ENCODE results near the gene ZWILCH.

The ZWILCH gene

DNA sequence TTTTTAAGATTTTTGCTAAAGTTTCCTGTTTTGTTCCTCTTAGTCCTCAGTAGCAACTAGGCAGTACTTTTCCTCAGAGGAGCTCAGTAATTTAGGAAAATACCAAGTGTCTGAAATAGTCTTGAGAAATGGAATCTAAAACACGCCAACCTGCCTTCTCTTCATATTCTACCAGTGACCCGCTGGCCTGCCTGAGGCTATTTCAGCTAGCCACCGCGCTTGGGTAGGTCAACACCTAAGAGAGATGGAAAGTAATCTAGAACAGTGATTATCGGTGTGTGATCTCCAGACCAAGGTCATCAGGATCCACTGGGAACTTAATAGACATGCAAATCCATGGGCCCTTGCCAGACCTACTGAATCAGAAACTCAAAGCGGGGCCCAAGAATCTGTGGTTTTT, 53.1 kb downstream of the ZWILCH start:
- no peak for DNase-seq

DNA sequence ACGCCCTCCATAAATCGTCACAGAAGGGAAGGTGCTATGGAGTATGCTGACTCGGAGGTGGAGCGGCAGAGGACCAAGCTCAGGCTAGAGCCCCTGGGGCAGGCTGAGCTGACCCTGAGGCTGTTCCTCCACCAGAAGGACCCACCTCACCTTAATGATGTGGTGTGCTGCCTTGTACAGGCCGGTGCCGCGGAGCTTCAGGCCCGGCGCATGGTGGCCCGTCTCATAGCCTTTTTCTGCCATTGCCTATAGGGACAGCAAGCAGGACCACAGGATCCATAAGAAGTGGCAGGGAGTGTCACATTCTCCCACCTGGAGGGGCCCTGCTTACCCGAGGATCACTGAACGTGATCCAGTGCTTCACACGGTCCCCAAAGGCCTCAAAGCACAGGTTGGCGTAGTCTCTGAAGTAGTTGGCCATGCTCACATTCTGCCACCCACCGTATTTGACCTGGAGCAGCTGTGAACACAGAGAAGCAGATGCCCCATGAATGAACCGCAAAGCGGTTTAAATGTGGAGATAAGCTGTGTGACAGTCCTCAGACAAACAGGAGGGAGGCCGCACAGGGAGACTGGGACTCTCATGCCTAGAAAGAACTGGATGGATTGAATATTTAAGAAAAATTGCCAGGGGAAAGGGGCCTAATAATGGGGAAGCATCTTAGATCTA, 55.9 kb downstream of the ZWILCH start:
- no peak for DNase-seq

DNA sequence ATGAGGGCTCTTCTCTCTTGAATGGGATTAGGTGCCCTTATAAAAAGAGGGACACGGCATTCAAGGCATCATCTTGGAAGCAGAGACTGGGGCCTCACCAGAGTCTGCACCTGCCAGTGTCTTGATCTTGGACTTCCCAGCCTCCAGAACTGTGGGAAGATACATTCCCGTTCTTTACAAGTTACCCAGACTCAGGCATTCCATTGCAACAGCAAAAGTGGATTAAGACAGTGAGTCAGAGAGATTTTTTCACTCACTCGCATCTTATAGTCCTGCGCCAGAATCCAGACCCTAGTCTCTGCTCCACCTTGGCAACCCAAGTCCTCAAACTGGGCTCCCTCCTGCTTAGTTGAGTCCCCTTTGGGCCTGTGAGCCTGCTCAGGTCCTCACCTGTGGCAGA, 58.0 kb downstream of the ZWILCH start:
- DNase-seq: no peak

- no peak for DNase-seq
Measured at GRCh38 chr15:66563566-66564110, 58.5 kb downstream of the ZWILCH start.

- DNase-seq: no peak
Measured at GRCh38 chr15:66564136-66565041, 59.3 kb downstream of the ZWILCH start.

GRCh38 chr15:66565141-66565641, 60.1 kb downstream of the ZWILCH start:
- no peak for DNase-seq

- DNase-seq: peak; percentile 92
Measured at GRCh38 chr15:66565741-66566144, 60.6 kb downstream of the ZWILCH start, which contains the start of gene LCTL. Gene LCTL (minus strand): TSS chr15:66565998. CDS start chr15:66565365, 633 bp downstream.

DNA sequence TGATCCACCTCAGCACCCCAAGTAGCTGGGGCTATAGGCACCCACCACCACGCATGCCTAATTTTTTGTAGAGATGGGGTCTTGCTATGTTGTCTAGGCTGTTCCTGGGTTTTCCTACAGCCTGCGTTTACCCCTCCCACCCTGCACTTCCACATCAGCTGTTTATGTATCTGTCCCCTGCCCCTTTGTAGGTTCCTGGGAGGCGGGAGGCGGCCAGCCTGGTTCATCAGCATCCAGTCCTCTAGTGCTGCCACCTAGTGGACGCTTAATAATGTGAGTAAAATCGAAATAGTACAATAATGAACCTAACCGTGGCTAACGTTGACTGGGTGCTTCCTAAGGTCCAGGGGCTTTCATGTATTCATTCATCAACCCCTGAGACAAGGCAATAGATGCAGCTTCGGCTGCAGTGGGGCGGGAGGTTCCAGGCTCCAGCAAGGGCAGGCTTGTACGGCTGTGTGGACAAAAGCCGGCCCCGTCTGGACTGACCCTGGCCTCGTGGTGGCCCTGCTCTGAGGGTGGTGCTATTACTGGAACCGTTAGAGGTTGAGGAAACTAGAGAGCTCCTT, 61.9 kb downstream of the ZWILCH start:
- peak; percentile 92 for DNase-seq

- DNase-seq: no peak
Measured at GRCh38 chr15:66567897-66568296, 62.8 kb downstream of the ZWILCH start.

- DNase-seq: no peak
Measured at GRCh38 chr15:66569461-66570137, 64.5 kb downstream of the ZWILCH start.

DNA sequence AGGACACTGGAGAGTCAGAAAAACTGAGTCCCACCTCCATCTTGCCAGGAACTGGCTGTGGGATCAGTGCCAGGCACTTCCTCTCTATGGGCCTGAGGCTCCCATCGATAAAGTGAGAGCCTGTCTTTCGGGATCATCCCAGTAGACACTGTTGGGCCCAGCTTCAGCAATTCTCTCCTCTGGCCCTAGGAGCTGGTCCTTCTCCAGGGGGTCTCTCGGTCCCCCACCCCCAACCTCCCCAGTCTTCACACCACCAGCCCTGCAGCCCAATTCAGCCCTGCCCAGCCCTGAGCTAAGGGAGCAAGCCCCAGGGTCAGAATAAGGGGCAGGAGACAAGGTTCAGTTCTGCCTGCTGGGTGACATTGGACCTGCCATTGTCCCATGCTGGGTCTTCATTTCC, 65.2 kb downstream of the ZWILCH start:
- no peak for DNase-seq

GRCh38 chr15:66570842-66571478, 65.8 kb downstream of the ZWILCH start:
- no peak for DNase-seq

GRCh38 chr15:66572146-66572545, 67.0 kb downstream of the ZWILCH start:
- DNase-seq: no peak

DNA sequence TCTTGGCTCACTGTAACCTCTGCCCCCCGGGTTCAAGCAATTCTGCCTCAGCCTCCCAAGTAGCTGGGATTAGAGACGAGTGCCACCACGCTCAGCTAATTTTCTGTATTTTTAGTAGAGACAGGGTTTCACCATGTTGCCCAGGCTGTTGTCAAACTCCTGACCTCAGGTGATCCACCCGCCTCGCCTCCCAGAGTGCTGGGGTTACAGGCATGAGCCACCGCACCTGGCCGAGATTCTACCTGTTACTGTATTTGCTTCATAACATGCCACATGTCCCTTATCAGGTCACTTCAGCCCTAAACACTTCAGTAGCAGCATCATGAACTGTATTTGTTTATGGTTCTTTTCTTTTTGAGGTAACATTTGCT, 68.2 kb downstream of the ZWILCH start:
- DNase-seq: no peak

GRCh38 chr15:66573719-66574595, 68.8 kb downstream of the ZWILCH start:
- DNase-seq: no peak

DNA sequence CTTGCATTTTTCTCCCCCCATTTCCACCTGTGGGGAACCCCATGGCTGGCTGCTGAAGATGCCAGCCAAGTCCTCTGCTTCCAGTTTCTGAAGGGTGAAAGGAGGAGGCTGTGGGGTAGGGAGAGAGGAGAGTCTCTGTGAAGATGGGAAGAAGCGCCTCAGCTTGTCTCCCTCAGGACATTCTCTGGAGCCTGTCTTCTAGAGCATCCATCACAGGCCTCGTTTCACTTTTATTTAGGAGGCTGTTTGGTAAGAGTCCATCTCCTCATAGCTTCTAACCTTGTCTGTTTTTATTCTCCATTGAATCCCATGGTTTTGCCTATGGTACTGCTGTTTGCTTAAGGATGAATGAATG, 69.4 kb downstream of the ZWILCH start:
- no peak for DNase-seq

- no peak for DNase-seq
Measured at GRCh38 chr15:66578286-66578875, 73.3 kb downstream of the ZWILCH start.

GRCh38 chr15:66580643-66581042, 75.5 kb downstream of the ZWILCH start:
- DNase-seq: peak; percentile 49

- no peak for DNase-seq
Measured at GRCh38 chr15:66581972-66582537, 76.9 kb downstream of the ZWILCH start.

DNA sequence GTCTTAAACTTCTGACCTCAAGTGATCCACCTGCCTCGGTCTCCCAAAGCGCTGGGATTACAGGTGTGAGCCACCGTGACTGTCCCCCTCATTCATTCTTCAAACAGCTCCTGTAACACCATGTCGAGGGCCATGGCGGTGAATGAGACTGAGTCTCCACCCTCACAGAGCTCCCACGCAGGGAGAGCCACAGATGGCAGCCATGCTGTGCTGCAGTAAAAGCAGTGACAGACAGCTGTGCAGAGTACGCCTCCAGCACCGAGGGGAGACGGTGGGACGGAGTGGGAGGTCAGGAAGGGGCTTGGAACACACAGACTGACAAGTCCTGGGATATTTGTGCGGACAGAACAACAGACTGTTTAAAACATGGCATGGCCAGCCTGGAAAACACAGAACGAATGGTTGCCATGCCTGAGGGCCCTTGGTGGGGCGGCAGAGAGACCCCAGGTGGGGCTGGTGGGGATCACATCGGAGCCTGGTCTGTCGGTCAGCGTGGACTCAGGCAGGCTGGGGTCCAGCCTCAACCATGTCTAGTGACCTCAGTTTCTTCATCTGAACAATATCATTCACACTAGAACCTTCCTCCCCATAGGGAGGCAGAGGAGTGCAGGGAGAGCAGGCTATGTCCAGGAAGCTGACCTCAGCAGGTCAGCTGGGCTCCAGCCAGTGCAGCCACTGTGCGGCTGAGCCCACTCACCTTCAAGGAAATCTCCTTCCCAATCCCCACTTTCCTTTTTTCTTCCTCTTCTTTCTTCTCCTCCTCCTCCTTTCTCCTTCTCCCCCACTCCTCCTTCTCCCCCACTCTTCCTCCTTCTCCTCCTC, 81.2 kb downstream of the ZWILCH start:
- DNase-seq: peak; percentile 43

Measured in islet precursor cell (in vitro differentiated cells).